B cell (primary cell): ENCODE results near the gene EPB41L4B.

ENCODE experiments used
- CTCF ChIP-seq: fragments of 200-600 bp; IDR thresholded peaks from one replicate; pipeline ENCODE4 v1.8.0; 2022; ENCODE audit warnings: antibody characterized with exemption, mild to moderate bottlenecking
- EZH2 ChIP-seq: IDR thresholded peaks from 2 replicates; pipeline ENCODE4 v1.6.1; 2012; ENCODE audit warnings: borderline replicate concordance, low read depth, mild to moderate bottlenecking, moderate library complexity, low read length; ENCODE audit not compliant: insufficient read depth, poor library complexity, severe bottlenecking

GRCh38 chr9:109192732-109193361, 128.0 kb downstream of the EPB41L4B start:
- TF ChIP-seq CTCF = no peak
- no peak for TF ChIP-seq EZH2
